HepG2 (cell line): Measurements from ENCODE around the gene EDNRA. TPM values are rescaled to one million over a fixed set of nuclear protein-coding genes. Genes with fewer than 3 reads are reported as not detected.

Source experiments
- ATAC-seq: fragments of 200-7000 bp; cut with Tn5 transposase; 3 replicates; pipeline ENCODE4 v1.9.1; 2020; ENCODE audit warnings: mild to moderate bottlenecking, moderate library complexity
- BruUV-seq: library from RNA; stranded (reverse); fragments of 400-500 nt; replicated peaks from 2 replicates; lab custom pipeline; 2021; lab: Mats Ljungman, UMichigan
- CTCF ChIA-PET: fragments of 300-600 bp; formaldehyde crosslinking; extraction: SDS; loops from one replicate; lab custom pipeline; 2021; ENCODE audit warnings: low total read pairs, inconsistent platforms, low intra/inter-chr PET ratio; lab: Yijun Ruan, JAX
- POLR2A ChIA-PET: fragments of 350-600 bp; sonication (Branson Sonifier 250); formaldehyde crosslinking; loops from one replicate; lab custom pipeline; 2020; ENCODE audit warnings: antibody characterized with exemption, inconsistent platforms; lab: Yijun Ruan, JAX
- DNase-seq: peaks from one replicate; pipeline ENCODE4 v3.0.0-alpha.2; 2015; ENCODE audit warnings: low spot score
- FAIRE-seq: peaks from 3 replicates; lab custom pipeline; 2011; peaks lifted over from hg19 to GRCh38; lab: Jason Lieb, UNC
- H2AFZ ChIP-seq: one replicate; pipeline ENCODE4 v1.6.1; 2011; ENCODE audit warnings: low read length, inconsistent platforms
- H3K27ac ChIP-seq: fragments of 300-600 bp; 3 replicates; pipeline ENCODE4 v1.8.0; 2011; ENCODE audit warnings: mixed run types, mild to moderate bottlenecking, mixed read lengths, low read length, inconsistent platforms; ENCODE audit not compliant: insufficient read depth; ENCODE audit errors: extremely low read length
- H3K27me3 ChIP-seq, 2 experiments: fragments of 200-600 bp in 1 of 2; 2 replicates in 1 of 2; 3 replicates in 1 of 2; pipeline versions ENCODE4 v1.6.0 to v1.8.0; 2011; ENCODE audit warnings: low read length in 2 of 2, mild to moderate bottlenecking in 2 of 2, moderate library complexity in 2 of 2, inconsistent platforms in 1 of 2; ENCODE audit not compliant: insufficient read depth in 2 of 2, control insufficient read depth in 1 of 2
- H3K36me3 ChIP-seq, 2 experiments: fragments of 200-600 bp in 1 of 2; replicated peaks in 1 of 2; 2 replicates in 1 of 2; 3 replicates in 1 of 2; pipeline versions ENCODE4 v1.5.1 to v1.8.0; 2011; ENCODE audit warnings: low read length in 2 of 2, inconsistent platforms in 1 of 2; ENCODE audit not compliant: insufficient read depth in 2 of 2, control insufficient read depth in 1 of 2
- H3K4me1 ChIP-seq: 2 replicates; pipeline ENCODE4 v1.5.1; 2012; ENCODE audit warnings: low read length, inconsistent platforms; ENCODE audit not compliant: insufficient read depth
- H3K4me2 ChIP-seq: 2 replicates; pipeline ENCODE4 v1.6.0; 2011; ENCODE audit warnings: low read depth, low read length, inconsistent platforms
- H3K4me3 ChIP-seq, 3 experiments: fragments of 200-600 bp in 1 of 3; sonication (generic), shearing (Covaris generic) in 1 of 3; replicated peaks in 1 of 3; 2 replicates each; pipeline ENCODE4 v1.5.1; 2011 to 2016; ENCODE audit warnings: low read length in 3 of 3, inconsistent platforms in 2 of 3, low read depth in 2 of 3, mild to moderate bottlenecking in 2 of 3, control low read depth in 1 of 3, mixed read lengths in 1 of 3; ENCODE audit not compliant: insufficient read depth in 1 of 3
- H3K79me2 ChIP-seq: one replicate; pipeline ENCODE4 v1.6.1; 2011; ENCODE audit warnings: low read length, inconsistent platforms; ENCODE audit not compliant: insufficient read depth
- H3K9ac ChIP-seq: 2 replicates; pipeline ENCODE4 v1.6.0; 2011; ENCODE audit warnings: mild to moderate bottlenecking, low read depth, low read length, inconsistent platforms; ENCODE audit not compliant: insufficient read depth
- H3K9me3 ChIP-seq: 2 replicates; pipeline ENCODE4 v1.5.1; 2012; ENCODE audit warnings: mild to moderate bottlenecking, low read length
- H4K20me1 ChIP-seq: 2 replicates; pipeline ENCODE4 v1.6.0; 2011; ENCODE audit warnings: inconsistent platforms, mild to moderate bottlenecking, low read length, moderate library complexity; ENCODE audit not compliant: insufficient read depth
- GATAD1 ChIP-seq: IDR thresholded peaks from 2 replicates; pipeline ENCODE4 v1.6.1; 2016; ENCODE audit warnings: missing genetic modification reagents, missing compliant biosample characterization
- NCOR1 ChIP-seq: fragments of 200-600 bp; sonication (generic); IDR thresholded peaks from 2 replicates; pipeline ENCODE4 v1.7.0; 2017; ENCODE audit warnings: antibody characterized with exemption, low read length, borderline replicate concordance
- SALL2 ChIP-seq: sonication (generic); formaldehyde crosslinking; IDR thresholded peaks from 2 replicates; pipeline ENCODE4 v1.8.1; 2023; ENCODE audit warnings: mild to moderate bottlenecking, missing genetic modification reagents, inconsistent platforms
- ZNF343 ChIP-seq: sonication (generic); formaldehyde crosslinking; IDR thresholded peaks from 2 replicates; pipeline ENCODE4 v1.4.0; 2020; ENCODE audit warnings: mild to moderate bottlenecking, missing genetic modification reagents
- ZNF354B ChIP-seq: sonication (generic); formaldehyde crosslinking; IDR thresholded peaks from 2 replicates; pipeline ENCODE4 v1.8.0; 2022; ENCODE audit warnings: mild to moderate bottlenecking, missing genetic modification reagents
- ZNF775 ChIP-seq: sonication (generic); formaldehyde crosslinking; IDR thresholded peaks from 2 replicates; pipeline ENCODE4 v1.4.0; 2020; ENCODE audit warnings: missing genetic modification reagents, mild to moderate bottlenecking, moderate library complexity, borderline replicate concordance
- WGBS: methylation state at CpG from one replicate; pipeline ENCODE4 v1.1.6; 2017; ENCODE audit warnings: low lambda C conversion rate; 5-methylcytosine and 5-hydroxymethylcytosine counted together
- in situ Hi-C: cut with HindIII; loops from 2 replicates; pipeline ENCODE4 v1.10.0; 2017; ENCODE audit warnings: low pct_unique_long_range_greater_than_20kb; ENCODE audit not compliant: extremely low pct_ligation_motif_present
- intact Hi-C: fragments of 100-400 bp; cut with micrococcal nuclease; formaldehyde crosslinking; loops from one replicate; pipeline ENCODE4 v1.10.0; 2022; ENCODE audit not compliant: unreplicated experiment
- polyA plus RNA-seq, 8 experiments: library from polyadenylated mRNA; depleted of rRNA in 3 of 8; stranded (reverse) in 7 of 8; unstranded in 1 of 8; fragments of >200 nt; fragmentation: Illumina TruSeq in 4 of 8; extraction: Trizol in 4 of 8; gene quantifications; 2 replicates each; pipeline versions ENCODE4 v1.2.1 to v1.2.3, GENCODE V29; 2011 to 2016; ENCODE audit warnings: low read depth in 4 of 8, missing spikeins in 1 of 8, mixed read lengths in 1 of 8; ENCODE audit not compliant: insufficient read depth in 1 of 8
- total RNA-seq, 5 experiments: library from RNA; depleted of rRNA; stranded (reverse); fragments of >200 nt; fragmentation: Illumina TruSeq; extraction: Trizol; gene quantifications; 2 replicates each; pipeline ENCODE4 v1.2.3, GENCODE V29; 2016; ENCODE audit warnings: low read depth in 1 of 5
- TF ChIP-seq, protein P1 (sequence below): sonication (generic); formaldehyde crosslinking; IDR thresholded peaks from 2 replicates; pipeline ENCODE4 v1.8.1; 2023; ENCODE audit warnings: mild to moderate bottlenecking, inconsistent platforms, moderate library complexity, missing genetic modification reagents, borderline replicate concordance
- TF ChIP-seq, protein P2 (sequence below): sonication (generic); formaldehyde crosslinking; conservative IDR thresholded peaks from 2 replicates; pipeline ENCODE4 v1.4.0; 2020; ENCODE audit warnings: missing genetic modification reagents

The EDNRA gene
- total and polyA plus RNA-seq, 2 of the 13 experiments (the other 11 are each of a cell fraction or from before 2014, with no cell fraction given), result not detected

DNA sequence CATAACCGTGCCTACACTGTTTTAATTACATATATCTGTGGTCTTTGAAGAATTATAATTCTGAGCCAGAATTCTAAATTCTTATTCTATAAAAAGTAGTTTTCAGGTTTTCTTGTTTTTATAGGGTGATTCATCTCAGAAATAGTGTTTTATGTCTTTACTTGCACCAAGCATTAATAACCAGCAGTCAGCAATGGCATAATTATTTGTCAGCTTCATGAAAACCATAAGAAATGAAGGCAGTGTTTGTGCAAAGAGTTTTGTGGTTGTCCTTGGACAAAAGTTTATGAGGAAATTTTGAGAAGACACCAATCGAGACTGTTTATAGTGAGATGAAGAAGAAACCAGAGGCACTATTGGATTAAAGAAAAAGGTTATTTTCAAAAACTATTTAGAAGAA lies 37.2 kb downstream of the EDNRA start:
- Histone ChIP-seq H2AFZ (no peak overlapping the region), H4K20me1 (no peaks in the 10 kb centered on the region), H3K9me3 (no peaks in the 10 kb centered on the region), H3K36me3 (no peaks in the 10 kb centered on the region), H3K4me2 (no peak overlapping the region), H3K9ac (no peak overlapping the region), H3K4me1 (no peaks in the 10 kb centered on the region), H3K4me3 (no peak overlapping the region), H3K27me3 (no peaks in the 10 kb centered on the region), H3K79me2 (no peaks in the 10 kb centered on the region), H3K27ac (no peak overlapping the region)
- ChIA-PET CTCF (interaction anchor here (1.8 to 3.0 kb wide), 2 partner anchors 72 to 348 kb away, joined by 16 to 30 read pairs; no protein-coding TSS in a partner anchor), POLR2A (no interaction called here)
- BruUV-seq, result no TSS peak
- in situ Hi-C loops, result loop anchor here (5.0 kb wide), 1 partner anchor 69 kb away; no protein-coding TSS in a partner anchor
- 2% methylated on average over 2 of the region's 2 CpGs for WGBS
- TF ChIP-seq ZNF354B (CRISPR knock-in tag) (no peak), ZNF775 (CRISPR knock-in tag) (no peak), NCOR1 (no peak), GATAD1 (CRISPR knock-in tag) (no peak), SALL2 (CRISPR knock-in tag) (no peak), ZNF343 (CRISPR knock-in tag) (no peak)
- TF ChIP-seq, protein P1, sequence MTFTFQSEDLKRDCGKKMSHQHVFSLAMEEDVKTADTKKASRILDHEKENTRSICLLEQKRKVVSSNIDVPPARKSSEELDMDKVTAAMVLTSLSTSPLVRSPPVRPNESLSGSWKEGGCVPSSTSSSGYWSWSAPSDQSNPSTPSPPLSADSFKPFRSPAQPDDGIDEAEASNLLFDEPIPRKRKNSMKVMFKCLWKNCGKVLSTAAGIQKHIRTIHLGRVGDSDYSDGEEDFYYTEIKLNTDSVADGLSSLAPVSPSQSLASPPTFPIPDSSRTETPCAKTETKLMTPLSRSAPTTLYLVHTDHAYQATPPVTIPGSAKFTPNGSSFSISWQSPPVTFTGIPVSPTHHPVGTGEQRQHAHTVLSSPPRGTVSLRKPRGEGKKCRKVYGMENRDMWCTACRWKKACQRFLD (CRISPR knock-in tag), result no peak
- TF ChIP-seq, protein P2, sequence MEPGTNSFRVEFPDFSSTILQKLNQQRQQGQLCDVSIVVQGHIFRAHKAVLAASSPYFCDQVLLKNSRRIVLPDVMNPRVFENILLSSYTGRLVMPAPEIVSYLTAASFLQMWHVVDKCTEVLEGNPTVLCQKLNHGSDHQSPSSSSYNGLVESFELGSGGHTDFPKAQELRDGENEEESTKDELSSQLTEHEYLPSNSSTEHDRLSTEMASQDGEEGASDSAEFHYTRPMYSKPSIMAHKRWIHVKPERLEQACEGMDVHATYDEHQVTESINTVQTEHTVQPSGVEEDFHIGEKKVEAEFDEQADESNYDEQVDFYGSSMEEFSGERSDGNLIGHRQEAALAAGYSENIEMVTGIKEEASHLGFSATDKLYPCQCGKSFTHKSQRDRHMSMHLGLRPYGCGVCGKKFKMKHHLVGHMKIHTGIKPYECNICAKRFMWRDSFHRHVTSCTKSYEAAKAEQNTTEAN (CRISPR knock-in tag), result no peak
- intact Hi-C loops, result loop anchor here (1.0 kb wide), 1 partner anchor 72 kb away; no protein-coding TSS in a partner anchor
- ATAC-seq (no peak), DNase-seq (no peak), FAIRE-seq (no peak)
